KOPT-K1 (cell line): ENCODE measurements around the gene CSMD2.

Source experiments
- H3K27ac ChIP-seq: fragments of 200-600 bp; sonication (generic); 2 replicates; pipeline ENCODE4 v1.5.1; 2016; ENCODE audit warnings: antibody characterized with exemption, mild to moderate bottlenecking, low read depth, low read length; ENCODE audit not compliant: poor library complexity, severe bottlenecking
- H3K36me3 ChIP-seq: fragments of 200-600 bp; sonication (generic); 2 replicates; pipeline ENCODE4 v1.5.1; 2017; ENCODE audit warnings: antibody characterized with exemption, mild to moderate bottlenecking, low read length, moderate library complexity; ENCODE audit not compliant: insufficient read depth
- H3K9me3 ChIP-seq: fragments of 200-600 bp; sonication (generic); 2 replicates; pipeline ENCODE4 v1.5.1; 2017; ENCODE audit warnings: antibody characterized with exemption, low read length, mild to moderate bottlenecking; ENCODE audit not compliant: insufficient read depth, poor library complexity, severe bottlenecking

The CSMD2 gene

DNA sequence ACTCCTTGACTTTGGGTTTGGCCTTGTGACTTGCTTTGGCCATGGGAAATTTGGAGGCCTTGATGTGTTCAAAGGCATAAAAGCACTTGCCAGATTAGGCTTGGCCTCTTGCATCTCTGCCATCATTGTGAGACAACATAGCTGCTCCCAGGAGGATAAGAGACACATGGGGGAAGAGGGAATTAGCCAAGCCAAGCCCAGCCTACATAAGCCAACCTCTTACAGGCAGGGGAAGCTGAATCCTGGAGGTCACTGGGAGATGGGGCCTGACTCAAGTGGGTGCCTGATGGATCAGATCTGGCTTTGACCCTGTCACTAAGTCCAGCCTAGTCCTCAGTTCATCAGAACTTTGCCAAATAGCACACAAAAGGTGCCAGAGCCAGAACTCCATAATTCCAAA lies 338.7 kb downstream of the CSMD2 start:
- H3K27ac ChIP-seq = no peak overlapping the region
- H3K36me3 ChIP-seq = no peaks in the 10 kb centered on the region
- peaks cover 4% of the 10 kb centered on the region for H3K9me3 ChIP-seq

DNA sequence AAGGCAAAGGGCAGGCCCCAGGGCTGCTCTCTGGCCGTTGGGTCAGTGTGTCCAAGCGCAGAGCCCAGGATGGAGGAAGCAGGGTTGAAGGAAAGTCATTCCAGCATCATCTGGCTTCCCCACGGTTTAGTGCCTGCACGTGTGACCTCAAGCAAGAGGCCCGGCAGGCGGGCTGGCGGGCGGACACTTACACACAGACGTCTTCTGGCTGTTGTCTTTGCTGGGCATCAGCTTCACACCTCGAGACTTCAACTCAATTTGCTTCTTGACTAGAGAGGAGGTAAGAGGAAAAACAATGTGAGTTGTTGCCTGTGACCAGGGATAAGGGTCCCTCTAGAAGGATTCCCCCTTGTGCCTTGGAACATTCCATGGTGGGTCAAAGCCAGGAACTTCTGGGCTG lies 339.5 kb downstream of the CSMD2 start:
- no peak overlapping the region for H3K27ac ChIP-seq
- no peaks in the 10 kb centered on the region for H3K36me3 ChIP-seq
- H3K9me3 ChIP-seq = peaks cover 4% of the 10 kb centered on the region

- peaks cover 4% of the 10 kb centered on the region for H3K9me3 ChIP-seq
- H3K27ac ChIP-seq = no peak overlapping the region
- H3K36me3 ChIP-seq = no peaks in the 10 kb centered on the region
These were observed 340.1 kb downstream of the CSMD2 start for GRCh38 chr1:33824971-33825370.

GRCh38 chr1:33824321-33824720 lies 340.7 kb downstream of the CSMD2 start:
- H3K27ac ChIP-seq = no peak overlapping the region
- H3K9me3 ChIP-seq = peaks cover 4% of the 10 kb centered on the region

DNA sequence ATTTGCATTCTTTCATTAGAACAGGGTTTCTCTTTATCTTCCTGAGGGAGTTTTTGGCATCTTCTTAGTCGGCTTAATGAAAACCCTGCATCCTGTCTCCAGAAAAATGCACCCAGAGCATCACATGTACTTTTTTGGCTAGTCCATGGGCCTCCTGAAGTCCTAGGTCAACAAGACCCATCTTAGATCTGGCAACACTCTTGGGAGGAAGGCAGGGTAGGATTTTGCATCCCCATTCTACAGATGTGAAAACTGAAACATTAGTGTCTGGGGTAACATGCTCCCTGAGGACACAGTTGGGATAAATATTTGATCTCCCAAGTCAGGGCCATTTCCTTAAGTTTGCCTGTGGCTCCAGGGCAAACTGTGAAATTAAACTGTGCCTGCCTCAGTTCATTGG lies 341.2 kb downstream of the CSMD2 start:
- H3K27ac ChIP-seq = no peak overlapping the region
- H3K9me3 ChIP-seq = peaks cover under 1% of the 10 kb centered on the region
- no peaks in the 10 kb centered on the region for H3K36me3 ChIP-seq

More at GRCh38 chr1:33824321-33824720, 340.7 kb downstream of the CSMD2 start:
- H3K36me3 ChIP-seq = no peaks in the 10 kb centered on the region

DNA sequence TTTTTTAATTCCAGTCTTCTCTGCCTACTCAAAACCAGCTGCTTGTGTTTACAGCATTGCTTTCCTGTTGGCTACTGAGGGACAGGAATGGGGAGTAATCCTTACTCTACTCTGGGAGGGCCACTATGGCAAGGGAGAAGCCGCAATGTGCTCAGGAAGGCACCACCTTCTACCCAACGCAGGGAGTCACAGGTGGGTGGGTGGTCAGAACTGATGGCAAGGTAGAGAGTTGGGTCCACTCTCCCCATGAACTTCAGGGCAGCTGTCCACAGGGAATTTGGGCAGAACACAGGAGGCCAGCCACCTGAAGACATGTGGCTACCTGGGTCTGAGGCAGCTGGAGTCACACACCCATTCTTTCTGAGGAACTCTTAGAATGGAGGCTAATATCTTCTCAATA lies 341.6 kb downstream of the CSMD2 start:
- no peaks in the 10 kb centered on the region for H3K36me3 ChIP-seq
- H3K27ac ChIP-seq = no peak overlapping the region
- H3K9me3 ChIP-seq = no peaks in the 10 kb centered on the region

- no peaks in the 10 kb centered on the region for H3K36me3 ChIP-seq
- H3K9me3 ChIP-seq = no peaks in the 10 kb centered on the region
- H3K27ac ChIP-seq = no peak overlapping the region
These were observed 342.6 kb downstream of the CSMD2 start for GRCh38 chr1:33822396-33822795.

GRCh38 chr1:33821291-33821690 lies 343.7 kb downstream of the CSMD2 start:
- H3K27ac ChIP-seq = no peak overlapping the region
- no peaks in the 10 kb centered on the region for H3K36me3 ChIP-seq
- no peaks in the 10 kb centered on the region for H3K9me3 ChIP-seq

GRCh38 chr1:33820804-33821203 lies 344.2 kb downstream of the CSMD2 start:
- Histone ChIP-seq H3K9me3 (no peaks in the 10 kb centered on the region), H3K27ac (no peak overlapping the region), H3K36me3 (no peaks in the 10 kb centered on the region)

- no peak overlapping the region for H3K27ac ChIP-seq
- H3K9me3 ChIP-seq = no peaks in the 10 kb centered on the region
- no peaks in the 10 kb centered on the region for H3K36me3 ChIP-seq
These were observed 345.1 kb downstream of the CSMD2 start for GRCh38 chr1:33819913-33820311.

- Histone ChIP-seq H3K36me3 (no peaks in the 10 kb centered on the region), H3K27ac (no peak overlapping the region), H3K9me3 (no peaks in the 10 kb centered on the region)
These were observed 345.6 kb downstream of the CSMD2 start for GRCh38 chr1:33819290-33819912.

GRCh38 chr1:33818071-33818470 lies 347.0 kb downstream of the CSMD2 start:
- Histone ChIP-seq H3K9me3 (no peaks in the 10 kb centered on the region), H3K36me3 (no peaks in the 10 kb centered on the region), H3K27ac (no peak overlapping the region)

DNA sequence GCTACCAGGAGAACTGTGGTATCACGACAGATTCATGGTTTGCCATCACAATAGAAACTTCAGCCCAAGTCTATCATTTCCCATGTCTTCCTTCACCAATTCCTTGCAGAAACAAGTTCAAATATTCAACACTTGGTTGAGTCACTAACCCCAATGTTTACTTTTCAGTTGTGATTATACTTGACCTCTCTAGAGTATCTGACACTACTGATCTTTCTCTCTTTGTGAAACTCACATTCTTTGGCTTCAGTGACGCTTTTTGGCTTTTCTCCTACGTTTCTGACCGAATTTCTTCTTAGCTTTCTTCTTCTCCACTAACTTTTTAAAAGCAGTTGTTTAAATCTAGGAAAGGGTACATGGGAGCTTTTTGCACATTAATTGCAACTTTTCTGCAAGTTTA lies 350.0 kb downstream of the CSMD2 start:
- H3K27ac ChIP-seq = no peak overlapping the region

GRCh38 chr1:33814166-33814565 lies 350.9 kb downstream of the CSMD2 start:
- no peaks in the 10 kb centered on the region for H3K36me3 ChIP-seq
- no peaks in the 10 kb centered on the region for H3K9me3 ChIP-seq
- no peak overlapping the region for H3K27ac ChIP-seq

More for the DNA sequence above, 350.0 kb downstream of the CSMD2 start:
- Histone ChIP-seq H3K9me3 (no peaks in the 10 kb centered on the region), H3K36me3 (no peaks in the 10 kb centered on the region)

- no peaks in the 10 kb centered on the region for H3K36me3 ChIP-seq
- peaks cover 3% of the 10 kb centered on the region for H3K9me3 ChIP-seq
- H3K27ac ChIP-seq = no peak overlapping the region
These were observed 354.5 kb downstream of the CSMD2 start for GRCh38 chr1:33810571-33810970.

GRCh38 chr1:33805988-33806387 lies 359.0 kb downstream of the CSMD2 start:
- Histone ChIP-seq H3K36me3 (no peaks in the 10 kb centered on the region), H3K9me3 (peaks cover 3% of the 10 kb centered on the region)

More at GRCh38 chr1:33805988-33806387, 359.0 kb downstream of the CSMD2 start:
- H3K27ac ChIP-seq = no peak overlapping the region
